Activated CD8-positive, alpha-beta memory T cell treated with anti-CD3 and anti-CD28 coated beads for 36 hours (primary cell): ENCODE results near the gene KCTD14. TPM values are rescaled to one million over a fixed set of nuclear protein-coding genes. Genes with fewer than 3 reads are reported as not detected.
"Not testable (repeated sequence)": the region's sequence is repeated elsewhere in the genome, so short reads cannot be mapped to it uniquely, and the experiment has no call there.

Experiments used
- CTCF ChIA-PET: fragments of 350-600 bp; sonication (Branson Sonifier 250); formaldehyde crosslinking; loops from one replicate; lab custom pipeline; 2021; ENCODE audit warnings: antibody characterized with exemption; lab: Charles Lee
- POLR2A ChIA-PET: fragments of 350-600 bp; sonication (Branson Sonifier 250); formaldehyde crosslinking; loops from one replicate; lab custom pipeline; 2021; ENCODE audit warnings: antibody characterized with exemption; lab: Charles Lee
- total RNA-seq, 2 experiments: library from RNA; stranded (reverse); gene quantifications; one replicate each; pipeline ENCODE4 v1.2.3, GENCODE V29; 2021

Gene KCTD14, protein sequence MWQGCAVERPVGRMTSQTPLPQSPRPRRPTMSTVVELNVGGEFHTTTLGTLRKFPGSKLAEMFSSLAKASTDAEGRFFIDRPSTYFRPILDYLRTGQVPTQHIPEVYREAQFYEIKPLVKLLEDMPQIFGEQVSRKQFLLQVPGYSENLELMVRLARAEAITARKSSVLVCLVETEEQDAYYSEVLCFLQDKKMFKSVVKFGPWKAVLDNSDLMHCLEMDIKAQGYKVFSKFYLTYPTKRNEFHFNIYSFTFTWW
- total RNA-seq = under 1 TPM in 1 of 2 experiments, not detected in 1; 0.27 TPM

DNA sequence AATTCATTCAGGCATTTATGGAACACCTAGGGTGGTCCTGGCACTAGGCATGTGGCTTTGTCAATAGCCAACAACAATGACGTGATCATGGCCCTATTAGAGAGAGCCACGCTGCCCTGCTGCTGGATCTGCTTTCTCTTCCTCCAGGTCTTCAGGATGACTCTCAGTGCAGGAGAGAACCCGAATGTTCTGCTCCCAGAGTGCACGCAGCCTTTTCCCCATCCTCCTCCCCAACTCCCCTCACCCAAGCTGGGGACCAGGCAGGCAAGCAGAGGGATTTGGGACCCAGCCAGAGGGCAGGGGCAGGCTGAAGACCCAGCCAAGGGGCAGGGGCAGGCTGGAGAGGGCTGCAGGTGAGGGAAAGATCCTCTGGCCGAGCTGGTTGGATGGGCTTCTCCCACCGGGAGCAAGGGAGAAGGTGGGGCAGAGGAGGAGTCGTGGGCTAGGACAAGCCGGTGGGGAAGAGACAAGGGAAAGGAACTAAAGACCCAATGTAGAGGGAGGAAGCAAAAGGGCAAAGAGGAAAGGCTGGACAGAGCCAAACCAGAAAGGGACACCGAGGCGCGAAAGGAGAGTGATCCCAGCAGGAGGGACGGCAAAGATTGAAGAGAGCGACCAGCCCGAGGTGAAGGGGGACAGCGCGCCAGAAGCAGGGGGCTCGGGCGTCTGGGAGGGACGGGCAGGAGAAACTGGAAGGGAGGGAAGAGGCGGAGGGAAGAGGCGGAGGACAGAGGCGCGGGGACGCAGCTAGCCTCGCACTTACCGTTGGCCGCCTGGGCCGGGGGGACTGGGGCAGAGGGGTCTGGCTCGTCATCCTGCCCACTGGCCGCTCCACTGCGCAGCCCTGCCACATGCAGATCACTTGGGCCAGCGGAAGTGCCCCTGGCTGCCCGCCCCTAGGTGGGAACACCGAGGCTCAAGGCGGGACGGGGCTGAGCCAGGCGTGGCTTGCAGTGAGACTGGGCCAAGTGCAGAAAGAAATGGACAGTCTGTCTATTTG lies at the start of gene KCTD14:
Gene KCTD14 (minus strand): TSS at position 880 of the 1,000 bp plus-strand sequence. CDS start 27 bp downstream, at position 853.
- ChIA-PET CTCF (no interaction called here), POLR2A (no interaction called here)

DNA sequence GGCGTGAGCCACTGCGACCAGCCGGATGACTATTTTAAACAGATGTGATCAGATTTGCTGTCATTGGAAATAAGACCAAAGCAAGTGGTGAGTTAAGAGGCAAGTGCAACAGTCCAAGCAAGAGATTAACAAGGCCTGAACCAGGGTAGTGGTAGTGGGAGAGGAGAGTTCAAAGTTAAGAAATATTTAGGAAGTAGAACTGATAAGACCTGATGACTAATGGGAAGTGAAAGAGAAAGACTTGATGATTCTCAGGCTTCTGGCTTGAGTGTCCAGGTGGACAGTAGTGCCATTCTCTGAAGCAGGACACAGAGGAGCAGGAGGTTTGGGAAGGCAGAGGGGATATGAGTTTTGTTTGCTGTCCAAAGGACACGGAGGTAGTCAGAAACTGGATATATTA lies 49.4 kb upstream of the KCTD14 start:
- CTCF ChIA-PET = no interaction called here
- POLR2A ChIA-PET = no interaction called here

DNA sequence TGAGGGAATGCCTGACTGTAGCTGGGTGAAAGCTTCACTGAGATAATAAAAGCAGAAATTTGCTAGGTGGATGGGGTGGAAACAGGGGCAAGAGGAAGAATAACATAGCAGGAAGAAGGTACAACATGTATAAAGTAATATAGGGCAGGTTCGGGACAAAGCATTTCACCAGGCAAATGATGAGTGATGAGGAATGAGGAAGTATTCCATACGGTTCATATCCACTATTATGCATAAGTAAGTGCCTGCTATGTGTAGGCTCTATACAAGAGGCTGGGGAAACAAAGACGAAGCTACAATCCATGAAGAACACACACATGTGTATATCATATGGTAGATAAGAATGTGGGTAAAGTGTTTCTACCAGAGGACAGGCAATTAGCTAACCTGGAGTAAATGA lies 48.6 kb upstream of the KCTD14 start:
- ChIA-PET CTCF (no interaction called here), POLR2A (no interaction called here)

DNA sequence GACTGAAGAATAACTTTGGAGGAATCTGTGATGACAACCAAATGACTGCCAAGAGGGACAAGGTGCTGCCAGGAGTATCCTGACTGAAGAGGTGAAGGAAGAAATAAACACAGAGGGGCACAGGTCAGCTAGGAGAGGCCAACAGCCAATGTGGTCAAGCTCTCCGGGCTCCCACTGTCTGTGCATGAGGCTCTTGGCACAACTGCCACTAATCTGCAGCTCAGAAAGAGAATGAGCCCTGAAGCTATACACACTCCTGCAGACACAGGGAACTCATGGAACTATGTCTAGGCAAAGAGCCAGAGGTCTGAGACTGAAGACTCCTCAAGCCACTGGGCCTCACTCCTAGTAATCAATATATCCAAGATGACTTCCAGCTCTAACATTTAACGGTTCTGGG lies 47.5 kb upstream of the KCTD14 start:
- ChIA-PET CTCF (no interaction called here), POLR2A (no interaction called here)

DNA sequence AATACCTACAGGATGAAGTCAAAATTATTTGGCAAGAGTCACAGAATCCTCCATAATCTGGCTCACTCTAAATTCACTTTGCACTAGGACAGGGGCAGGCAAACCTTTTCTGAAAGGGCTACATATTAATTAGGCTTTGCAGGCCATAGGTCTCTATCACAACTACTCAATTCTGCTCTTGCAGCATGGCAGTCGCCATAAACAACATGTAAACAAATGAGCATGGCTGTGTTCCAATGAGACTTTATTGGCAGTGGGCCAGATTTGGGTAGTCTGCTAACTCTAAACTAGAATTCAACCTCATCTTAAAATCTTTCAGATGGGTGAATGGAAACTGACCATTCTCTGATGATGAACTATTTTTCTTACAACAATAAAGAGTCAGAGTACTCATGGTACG lies 46.4 kb upstream of the KCTD14 start:
- CTCF ChIA-PET = interaction anchor here (1.0 kb wide), 1 partner anchor 24 kb away, joined by 3 read pairs; no protein-coding TSS in a partner anchor
- POLR2A ChIA-PET = no interaction called here

DNA sequence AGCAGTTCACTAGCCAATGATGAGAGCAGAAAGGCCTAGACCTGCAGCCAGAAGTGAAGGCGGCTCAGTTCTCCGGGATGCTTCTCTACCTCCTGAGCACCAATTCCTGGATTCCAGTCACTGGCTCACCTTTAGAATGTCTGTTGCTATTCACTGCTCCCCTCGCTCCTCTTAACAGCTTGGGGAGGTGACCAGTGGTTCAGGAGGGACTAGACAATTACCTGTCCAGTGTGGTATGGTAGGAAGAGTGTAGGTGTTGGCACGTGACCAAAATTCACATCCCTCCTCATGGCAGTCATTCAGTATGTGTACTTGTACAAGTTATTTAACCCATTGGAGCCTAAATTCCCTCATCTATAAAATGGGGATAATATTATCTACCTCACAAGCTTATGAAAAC lies 44.6 kb upstream of the KCTD14 start:
- ChIA-PET CTCF (no interaction called here), POLR2A (interaction anchor here (0.6 kb wide), 1 partner anchor 379 kb away, joined by 3 read pairs; no protein-coding TSS in a partner anchor)

DNA sequence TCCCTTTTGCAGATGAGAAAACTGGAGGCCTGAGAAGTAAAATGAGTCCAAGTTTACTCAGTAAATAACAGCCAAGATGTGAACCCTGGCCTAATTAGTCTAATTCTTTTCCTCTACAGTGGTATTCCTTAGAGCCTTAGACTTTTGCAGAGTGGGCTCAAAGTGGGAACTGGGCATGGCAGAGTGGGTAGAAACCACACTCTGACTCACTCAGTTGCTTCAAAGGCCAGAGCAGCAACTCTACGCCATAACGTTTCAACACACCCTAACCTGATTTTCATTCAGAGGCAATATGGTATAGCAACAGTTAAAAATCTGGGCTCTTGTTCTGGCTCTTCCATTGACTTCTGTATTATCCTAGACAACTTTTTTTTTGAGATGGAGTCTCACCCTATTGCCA lies 43.4 kb upstream of the KCTD14 start:
- POLR2A ChIA-PET = no interaction called here
- CTCF ChIA-PET = interaction anchor here (0.7 kb wide), 1 partner anchor 32 kb away, joined by 3 read pairs; no protein-coding TSS in a partner anchor

DNA sequence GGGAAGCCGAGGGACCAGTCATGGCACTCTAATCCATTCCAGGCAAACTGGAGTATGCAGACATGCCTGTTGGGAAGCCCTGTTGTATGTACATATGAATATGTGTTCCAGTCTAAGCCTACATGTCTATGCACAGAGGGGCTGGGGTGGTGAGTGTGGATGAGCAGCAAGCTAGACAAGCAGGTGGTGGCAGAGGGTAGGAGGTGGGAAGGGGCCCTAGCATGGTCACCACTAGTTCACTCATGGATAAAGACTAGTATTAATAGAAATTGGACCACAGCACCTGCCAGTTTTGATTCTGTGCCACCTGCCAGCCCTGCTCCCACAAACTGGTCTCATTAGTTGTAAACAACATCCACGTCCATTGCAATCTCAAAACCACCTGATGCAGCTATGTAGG lies 42.1 kb upstream of the KCTD14 start:
- CTCF ChIA-PET = interaction anchor here (1.0 kb wide), 1 partner anchor 65 kb away, joined by 4 read pairs; no protein-coding TSS in a partner anchor
- POLR2A ChIA-PET = no interaction called here

DNA sequence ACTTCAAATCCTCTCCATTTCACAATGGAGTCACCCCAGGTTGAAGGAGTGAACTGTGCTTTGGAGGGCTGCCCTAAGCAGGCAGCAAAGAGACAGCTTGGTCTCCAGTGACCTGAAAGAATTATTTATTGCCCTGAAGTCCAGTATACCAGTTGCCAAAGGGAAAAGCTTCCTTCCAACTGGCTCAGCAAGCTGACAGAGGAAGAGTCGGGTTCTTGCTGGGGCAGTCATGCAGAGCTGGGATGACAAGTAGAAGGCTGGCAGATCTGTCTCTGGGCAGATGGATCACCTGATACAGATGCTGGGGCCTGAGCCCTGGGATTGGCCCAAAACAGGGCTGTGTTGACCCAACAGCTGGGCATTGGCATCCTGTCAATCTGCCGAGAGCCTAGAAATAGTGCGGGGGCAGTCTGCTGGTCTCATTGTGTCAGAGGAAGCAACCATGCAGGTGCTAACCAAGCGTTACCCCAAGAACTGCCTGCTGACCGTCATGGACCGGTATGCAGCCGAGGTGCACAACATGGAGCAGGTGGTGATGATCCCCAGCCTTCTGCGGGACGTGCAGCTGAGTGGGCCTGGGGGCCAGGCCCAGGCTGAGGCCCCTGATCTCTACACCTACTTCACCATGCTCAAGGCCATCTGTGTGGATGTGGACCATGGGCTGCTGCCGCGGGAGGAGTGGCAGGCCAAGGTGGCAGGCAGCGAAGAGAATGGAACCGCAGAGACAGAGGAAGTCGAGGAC lies 40.5 kb upstream of the KCTD14 start, which contains the start of gene THRSP:
Gene THRSP (plus strand): TSS at position 422 of the 742 bp plus-strand sequence. CDS start 21 bp downstream, at position 443.
- ChIA-PET POLR2A (no interaction called here), CTCF (interaction anchor here (0.9 kb wide), 1 partner anchor 18 kb away, joined by 3 read pairs; no protein-coding TSS in a partner anchor)

DNA sequence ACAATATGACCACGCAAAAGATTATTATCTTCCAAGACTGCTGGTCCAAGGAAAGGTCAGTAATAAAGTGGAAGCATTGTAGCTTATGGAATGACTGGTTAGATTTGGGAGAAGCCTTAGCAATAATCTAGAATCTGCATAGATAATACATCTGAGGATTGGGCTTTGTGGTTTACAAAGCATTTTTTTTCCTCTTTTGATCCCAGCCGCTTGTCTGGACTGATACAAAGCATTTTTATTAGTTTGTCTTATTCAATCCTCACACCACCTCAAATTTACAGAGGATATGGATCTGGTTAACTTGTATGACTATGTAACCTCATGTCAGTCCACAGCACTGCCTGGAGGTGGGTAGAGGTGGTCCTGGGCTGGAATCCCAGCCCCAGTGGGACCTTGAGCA lies 39.6 kb upstream of the KCTD14 start:
- ChIA-PET POLR2A (no interaction called here), CTCF (no interaction called here)

DNA sequence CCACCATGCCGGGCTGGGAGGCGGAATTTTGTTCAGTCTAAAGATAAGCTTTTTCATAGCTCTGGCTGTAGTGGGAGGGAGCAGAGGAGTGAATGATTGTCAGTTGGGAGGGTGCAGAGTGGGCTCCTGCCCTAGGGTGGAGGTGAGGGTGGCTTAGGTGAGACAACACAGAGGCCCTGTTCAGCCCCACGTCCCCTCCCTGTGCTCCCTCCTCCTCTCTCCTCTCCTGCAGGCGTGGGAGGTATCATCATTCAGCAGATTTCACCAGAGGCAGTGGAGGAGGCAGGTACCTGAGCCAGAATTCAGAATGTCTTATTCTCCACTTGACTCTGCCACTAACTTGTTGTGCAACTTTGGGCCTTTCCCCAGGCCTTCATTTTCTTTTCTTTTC lies 38.8 kb upstream of the KCTD14 start:
- POLR2A ChIA-PET = no interaction called here
- CTCF ChIA-PET = no interaction called here

DNA sequence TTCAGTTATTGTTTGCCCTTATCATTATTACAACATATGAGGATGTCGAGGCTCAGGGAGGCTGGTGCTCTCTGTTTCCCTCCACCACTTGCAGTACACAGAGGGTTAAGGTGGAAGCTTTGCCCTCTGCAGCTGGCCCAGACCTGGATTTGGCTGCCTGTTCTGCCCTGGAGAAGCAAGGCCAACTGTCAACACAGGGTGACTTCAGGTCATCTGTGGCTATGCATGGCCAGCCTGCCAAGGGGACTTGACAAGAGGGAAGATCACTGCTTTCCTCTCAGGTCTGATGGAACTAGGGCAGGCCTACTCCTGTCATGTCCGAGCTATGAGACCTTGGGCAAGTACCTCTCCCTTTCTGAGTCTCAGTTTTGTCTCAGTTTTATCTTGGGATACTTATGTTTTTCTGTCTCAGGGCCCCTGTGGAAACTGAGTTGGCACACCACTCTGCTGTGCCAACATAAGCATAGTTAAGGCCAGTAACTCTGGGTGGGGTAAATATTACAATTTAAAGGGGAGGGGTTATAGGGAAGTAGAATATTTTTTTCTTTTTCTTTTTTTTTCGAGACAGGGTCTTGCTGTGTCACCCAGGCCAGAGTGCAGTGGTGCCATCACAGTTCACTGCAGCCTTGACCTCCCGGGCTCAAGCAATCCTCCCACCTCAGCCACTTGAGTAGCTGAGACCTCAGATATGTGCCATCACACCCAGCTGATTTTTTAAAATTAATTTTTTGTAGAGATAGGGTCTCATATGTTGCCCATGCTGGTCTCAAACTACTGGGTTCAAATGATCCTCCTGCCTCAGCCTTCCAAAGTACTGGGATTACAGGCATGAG lies 38.2 kb upstream of the KCTD14 start:
- ChIA-PET POLR2A (no interaction called here), CTCF (no interaction called here)

DNA sequence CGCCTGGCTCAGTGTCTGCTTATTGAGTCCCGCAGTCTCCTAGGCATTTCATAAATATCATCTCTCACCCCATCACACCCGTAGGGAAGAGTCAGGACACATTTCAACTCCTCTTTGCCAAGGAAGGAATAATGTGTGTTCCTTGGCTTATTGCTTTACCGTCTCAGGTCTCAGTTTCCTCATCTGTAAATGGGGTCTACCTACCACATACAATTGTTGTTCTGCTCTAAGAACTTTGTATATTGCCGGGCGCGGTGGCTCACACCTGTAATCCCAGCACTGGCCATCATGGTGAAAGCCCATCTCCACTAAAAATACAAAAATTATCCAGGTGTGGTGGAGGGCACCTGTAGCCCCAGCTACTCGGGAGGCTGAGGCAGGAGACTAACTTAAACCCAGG lies 37.5 kb upstream of the KCTD14 start:
- ChIA-PET POLR2A (no interaction called here), CTCF (no interaction called here)

DNA sequence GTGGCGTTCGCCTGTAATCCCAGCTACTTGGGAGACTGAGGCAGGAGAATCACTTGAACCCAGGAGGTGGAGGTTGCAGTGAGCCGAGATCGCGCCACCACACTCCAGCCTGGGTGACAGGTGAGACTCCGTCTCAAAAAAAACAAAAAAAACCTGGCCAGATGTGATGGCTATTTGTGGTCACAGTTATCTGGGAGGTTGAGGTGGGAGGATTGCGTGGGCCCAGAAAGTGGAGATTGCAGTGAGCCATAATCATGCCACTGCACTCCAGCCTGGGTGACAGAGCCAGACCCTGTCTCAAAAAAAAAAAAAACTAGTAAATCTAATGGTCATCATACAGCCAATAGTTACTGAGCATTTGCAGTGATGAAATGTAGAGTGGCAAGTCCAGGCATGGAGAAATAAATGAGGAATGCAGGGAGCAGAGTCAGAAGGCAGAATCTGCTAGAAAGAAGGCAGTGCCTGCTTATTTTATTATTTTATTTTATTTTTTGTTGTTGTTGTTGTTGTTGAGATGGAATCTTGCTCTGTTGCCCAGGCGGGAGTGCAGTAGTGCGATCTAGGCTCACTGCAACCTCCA lies 36.8 kb upstream of the KCTD14 start:
- POLR2A ChIA-PET = not testable (repeated sequence)
- CTCF ChIA-PET = interaction anchor here (0.6 kb wide), 1 partner anchor 54 kb away, joined by 3 read pairs; no protein-coding TSS in a partner anchor

DNA sequence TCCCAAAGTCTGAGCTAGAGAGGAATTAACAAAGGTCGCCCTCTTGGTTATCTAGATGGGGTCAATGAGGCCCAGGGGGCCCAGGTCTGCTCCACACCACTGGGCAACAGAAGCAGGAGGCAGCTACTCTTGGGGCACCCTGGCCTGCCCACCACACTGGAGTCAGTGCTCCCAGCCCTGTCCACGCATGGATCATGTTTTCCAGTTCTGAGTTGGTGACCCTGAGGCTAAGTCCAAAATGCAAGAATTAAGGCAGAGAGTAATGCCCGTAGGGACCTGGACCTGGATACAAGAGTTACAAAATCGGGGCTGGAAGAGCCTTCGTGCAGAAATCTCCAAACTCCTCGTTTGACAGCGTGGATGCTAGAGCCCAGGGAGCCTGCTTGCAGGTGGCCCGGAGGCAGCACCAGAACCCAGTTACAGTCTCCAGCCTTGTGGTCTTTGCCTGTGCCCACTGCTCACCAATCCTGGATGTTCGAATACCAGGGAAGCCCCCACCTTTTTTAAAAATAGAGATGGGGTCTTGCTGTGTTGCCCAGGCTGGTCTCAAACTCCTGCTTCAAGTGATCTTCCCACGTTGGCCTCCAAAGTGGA lies 34.5 kb upstream of the KCTD14 start:
- ChIA-PET POLR2A (no interaction called here), CTCF (no interaction called here)

DNA sequence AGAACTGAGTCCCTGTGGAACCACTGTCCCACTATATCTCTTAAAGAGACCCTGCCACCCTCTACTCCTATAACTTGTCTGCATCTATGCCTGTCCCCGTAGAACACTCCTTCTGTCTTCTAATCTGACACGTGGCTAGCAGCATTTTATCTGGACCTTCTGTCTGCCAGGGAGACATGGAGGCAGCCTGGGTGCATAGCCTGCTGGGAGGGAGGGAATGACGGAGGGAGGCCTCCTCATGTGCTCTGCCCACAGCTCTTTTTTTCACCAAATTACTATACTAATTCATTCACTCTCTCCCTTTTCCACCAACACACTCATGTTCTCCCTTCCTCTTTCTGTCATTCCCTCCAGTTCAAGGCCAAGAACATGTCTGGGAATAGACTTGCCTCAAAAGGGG lies 33.0 kb upstream of the KCTD14 start:
- CTCF ChIA-PET = no interaction called here
- POLR2A ChIA-PET = no interaction called here

DNA sequence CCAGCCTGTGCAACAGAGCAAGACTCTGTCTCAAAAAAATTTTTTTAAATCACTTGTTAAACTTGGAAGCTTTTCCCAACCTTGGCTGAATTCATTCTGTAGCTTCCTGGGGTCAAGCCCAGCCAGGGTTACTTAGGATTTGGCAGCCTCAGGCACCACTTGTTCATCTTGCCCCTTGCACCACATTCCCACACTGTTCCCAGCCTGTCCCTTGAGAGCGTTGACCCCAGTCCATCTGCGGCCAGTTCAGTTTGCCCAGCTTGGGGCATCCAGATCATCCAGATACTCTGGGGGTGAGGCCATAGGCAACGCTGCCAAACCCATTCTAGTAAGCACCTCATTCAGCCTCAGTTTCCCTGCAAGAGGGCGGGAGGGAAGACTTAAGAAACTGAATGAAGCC lies 31.9 kb upstream of the KCTD14 start:
- CTCF ChIA-PET = interaction anchor here (0.7 kb wide), 1 partner anchor 45 kb away, joined by 3 read pairs; no protein-coding TSS in a partner anchor

More for the DNA sequence above, 31.9 kb upstream of the KCTD14 start:
- POLR2A ChIA-PET = no interaction called here
